A172 (cell line): ENCODE measurements around the gene MGAT3. TPM values are rescaled to one million over a fixed set of nuclear protein-coding genes. Genes with fewer than 3 reads are reported as not detected.
"Not testable (repeated sequence)": the region's sequence is repeated elsewhere in the genome, so short reads cannot be mapped to it uniquely, and the experiment has no call there.

Experiments
- DNase-seq: peaks from one replicate; pipeline ENCODE4 v3.0.0-alpha.2; 2015; ENCODE audit warnings: low spot score
- total RNA-seq: library from RNA; depleted of rRNA; stranded (reverse); fragments of >200 nt; shearing (Covaris generic); gene quantifications from 2 replicates; pipeline ENCODE4 v1.2.3, GENCODE V29; 2014; rRNA removed

Gene MGAT3, protein sequence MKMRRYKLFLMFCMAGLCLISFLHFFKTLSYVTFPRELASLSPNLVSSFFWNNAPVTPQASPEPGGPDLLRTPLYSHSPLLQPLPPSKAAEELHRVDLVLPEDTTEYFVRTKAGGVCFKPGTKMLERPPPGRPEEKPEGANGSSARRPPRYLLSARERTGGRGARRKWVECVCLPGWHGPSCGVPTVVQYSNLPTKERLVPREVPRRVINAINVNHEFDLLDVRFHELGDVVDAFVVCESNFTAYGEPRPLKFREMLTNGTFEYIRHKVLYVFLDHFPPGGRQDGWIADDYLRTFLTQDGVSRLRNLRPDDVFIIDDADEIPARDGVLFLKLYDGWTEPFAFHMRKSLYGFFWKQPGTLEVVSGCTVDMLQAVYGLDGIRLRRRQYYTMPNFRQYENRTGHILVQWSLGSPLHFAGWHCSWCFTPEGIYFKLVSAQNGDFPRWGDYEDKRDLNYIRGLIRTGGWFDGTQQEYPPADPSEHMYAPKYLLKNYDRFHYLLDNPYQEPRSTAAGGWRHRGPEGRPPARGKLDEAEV
- 1.3 and 3.1 TPM in 2 replicates for total RNA-seq

DNA sequence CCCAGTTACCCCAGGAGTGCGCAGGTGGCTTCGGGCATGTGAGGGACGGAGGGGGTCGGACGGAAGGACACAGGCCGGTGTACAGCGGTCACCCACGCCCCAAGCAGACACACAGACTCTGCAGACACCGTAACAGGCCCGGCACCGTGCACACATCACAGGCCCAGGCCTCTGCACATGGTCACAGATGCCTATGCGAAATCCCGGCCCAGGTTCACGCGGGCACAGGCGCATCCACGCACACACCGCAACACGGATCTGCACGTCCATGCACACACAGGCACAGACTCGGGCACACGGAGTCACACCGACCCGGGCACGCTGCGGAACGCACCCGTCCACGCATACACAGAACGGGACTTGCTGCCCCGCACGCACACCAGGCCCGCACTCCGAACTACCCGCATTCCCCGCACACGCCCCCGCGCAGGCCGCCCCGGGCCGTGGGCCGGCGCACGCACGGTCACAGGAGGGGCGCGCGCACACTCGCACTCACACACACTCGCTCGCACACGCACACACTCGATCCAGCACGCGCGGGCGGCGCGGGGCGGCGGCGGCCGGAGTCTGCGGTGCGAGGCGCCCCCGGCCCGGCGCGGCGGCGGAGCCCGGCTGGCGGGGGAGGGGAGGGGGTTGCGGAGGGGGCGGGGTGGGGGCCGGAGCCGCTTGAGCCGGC, at the start of gene MGAT3:
TSS of gene MGAT3 (plus strand) at position 491 of the 676 bp plus-strand sequence. CDS start 30,336 bp downstream, outside the sequence.
- DNase-seq = no peak

DNA sequence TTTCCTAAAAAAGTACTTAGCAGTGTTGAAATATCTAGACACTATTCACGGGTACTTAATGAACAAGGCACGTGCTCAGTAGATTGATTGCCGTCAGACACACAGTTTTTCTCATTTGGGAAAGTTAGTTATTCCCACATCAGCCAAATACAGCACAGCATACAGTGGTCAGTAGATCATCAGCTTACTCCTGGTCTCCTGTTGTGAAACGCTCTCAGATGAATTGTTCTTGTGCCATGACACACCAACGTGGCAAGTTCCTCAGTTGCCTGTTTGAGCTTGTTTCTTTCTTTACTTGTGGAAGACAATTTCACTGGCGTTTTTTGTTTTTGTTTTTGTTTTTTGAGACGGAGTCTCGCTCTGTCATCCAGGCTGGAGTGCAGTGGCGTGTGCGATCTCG, 48.6 kb upstream of the MGAT3 start:
- no peak for DNase-seq

DNA sequence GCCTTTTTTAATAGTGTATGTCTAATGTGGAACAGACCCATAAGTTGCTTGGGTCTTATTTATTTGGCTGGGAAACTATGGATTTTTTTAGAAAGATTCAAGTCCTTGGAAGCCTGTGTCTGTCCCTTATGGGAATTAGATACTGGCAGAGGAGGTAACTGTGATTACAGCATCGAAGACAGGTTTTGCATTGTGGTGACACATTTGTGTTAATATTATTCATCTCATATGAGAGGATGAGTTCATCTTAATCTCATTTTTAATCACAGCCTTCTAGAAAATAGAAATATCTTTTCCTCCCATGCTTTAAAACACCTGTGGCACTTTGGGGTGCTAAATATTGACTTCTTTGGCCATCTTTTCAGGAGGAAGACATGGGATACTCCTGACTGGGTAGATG, 48.0 kb upstream of the MGAT3 start:
- DNase-seq = no peak

DNA sequence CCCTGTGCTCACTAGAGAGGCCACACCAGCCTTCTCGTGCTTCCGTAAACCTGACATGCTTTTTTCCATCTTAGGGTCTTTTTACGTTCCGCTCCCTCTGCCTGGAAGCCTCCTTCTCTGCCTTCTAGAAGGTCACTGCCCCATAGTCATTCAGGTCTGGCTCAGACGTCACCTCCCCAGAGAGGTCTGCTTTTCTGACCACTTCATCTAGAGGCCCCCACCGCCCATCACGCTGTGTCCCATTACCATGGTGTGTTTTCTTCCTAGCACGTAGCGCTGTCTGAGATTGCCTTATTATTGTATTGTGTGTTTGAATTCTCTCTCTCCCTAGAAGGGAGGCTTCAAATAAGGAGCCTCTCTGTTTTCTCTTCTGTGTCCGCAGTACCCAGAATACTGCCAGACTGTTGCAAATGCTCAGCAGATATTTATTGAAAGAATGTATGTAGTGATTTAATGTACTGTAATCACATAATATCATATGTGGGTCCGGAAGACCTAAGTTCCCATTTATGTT, 47.2 kb upstream of the MGAT3 start:
- no peak for DNase-seq

DNA sequence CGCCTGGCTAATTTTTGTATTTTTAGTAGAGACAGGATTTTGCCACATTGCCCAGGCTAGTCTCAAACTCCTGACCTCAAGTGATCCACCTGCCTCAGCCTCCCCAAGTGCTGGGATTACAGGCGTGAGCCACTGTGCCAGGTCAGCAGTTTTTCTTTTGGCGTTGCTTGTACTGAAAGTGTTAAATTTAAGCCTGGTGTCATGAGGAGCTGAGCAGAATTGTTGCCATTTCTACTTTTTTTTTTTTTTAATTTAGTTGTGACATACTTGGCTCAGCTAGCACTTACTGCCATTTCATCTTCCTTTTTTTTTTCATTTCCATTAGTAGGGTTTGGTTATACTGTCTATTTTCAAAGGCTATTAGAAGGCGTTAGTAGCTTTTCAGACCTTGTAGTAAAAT, 46.5 kb upstream of the MGAT3 start:
- DNase-seq = no peak

DNA sequence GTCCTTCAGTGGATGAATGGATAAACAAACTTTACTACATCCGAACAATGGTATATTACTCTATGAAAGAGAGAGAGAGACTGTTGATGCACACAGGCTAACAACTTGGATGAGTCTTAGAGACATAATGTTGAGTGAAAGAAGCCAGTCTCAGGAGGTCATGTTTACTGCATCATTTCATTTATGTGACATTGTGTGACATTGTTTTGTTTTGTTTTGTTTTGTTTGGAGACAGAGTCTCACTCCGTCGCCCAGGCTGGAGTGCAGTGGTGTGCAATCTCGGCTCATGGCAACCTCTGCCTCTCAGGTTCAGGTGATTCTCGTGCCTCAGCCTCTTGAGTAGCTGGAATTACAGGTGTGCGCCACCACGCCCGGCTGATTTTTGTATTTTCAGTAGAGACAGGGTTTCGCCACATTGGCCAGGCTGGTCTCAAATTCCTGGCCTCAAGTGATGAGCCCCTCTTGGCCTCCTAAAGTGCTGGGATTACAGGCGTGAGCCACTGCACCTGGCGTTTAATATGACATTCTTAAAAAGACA, 44.9 kb upstream of the MGAT3 start:
- DNase-seq = not testable (repeated sequence)

DNA sequence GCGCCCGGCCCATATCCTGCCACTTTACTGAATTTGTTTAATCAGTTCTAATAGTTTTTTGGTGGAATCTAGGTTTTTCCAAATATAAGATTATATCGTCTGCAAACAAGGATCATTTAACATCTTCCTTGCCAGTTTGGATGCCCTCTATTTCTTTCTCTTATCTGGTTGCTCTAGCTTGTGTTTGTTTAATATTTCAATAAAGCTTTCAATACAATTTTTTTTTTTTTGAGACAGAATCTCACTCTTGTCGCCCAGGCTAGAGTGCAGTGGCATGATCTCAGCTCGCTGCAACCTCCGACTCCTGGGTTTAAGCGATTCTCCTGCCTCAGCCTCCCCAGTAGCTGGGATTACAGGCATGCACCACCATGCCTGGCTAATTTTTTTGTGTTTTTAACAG, 43.6 kb upstream of the MGAT3 start:
- DNase-seq = not testable (repeated sequence)

DNA sequence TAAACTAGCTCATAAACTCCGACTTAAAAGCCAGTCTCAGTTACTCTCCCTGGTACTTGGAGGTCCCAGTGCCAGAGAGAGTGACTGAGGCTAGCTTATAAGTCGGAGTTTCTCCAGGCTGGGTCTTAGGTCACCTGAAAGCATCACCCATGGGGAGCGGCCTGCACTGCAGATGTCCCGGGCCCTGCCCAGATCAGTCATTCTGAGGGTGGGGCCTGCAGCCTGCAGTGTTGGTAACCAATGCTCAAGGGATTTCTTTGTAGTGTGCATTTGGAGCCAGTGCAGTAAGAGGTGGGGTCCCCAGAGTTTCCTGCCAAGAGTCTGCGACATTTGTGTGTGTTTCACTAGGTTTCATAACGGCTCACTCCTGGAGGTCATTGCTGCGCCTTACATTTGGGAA, 42.4 kb upstream of the MGAT3 start:
- DNase-seq = no peak

DNA sequence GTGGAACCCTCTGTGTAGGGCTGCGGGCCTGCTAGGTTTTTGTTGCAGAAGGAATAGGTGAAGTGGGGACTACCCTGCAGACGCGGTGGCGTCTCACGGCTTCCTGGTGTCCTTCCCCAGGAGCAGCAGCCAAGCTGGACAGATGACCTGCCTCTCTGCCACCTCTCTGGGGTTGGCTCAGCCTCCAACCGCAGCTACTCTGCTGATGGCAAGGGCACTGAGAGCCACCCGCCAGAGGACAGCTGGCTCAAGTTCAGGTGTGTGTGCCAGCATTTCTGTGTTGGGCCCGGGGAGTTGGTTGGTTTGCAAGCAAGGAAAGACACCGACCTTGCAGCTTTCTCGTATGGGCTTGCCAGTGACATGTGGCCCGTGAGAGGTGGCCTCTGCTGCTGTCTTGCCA, 41.9 kb upstream of the MGAT3 start:
- DNase-seq = no peak

DNA sequence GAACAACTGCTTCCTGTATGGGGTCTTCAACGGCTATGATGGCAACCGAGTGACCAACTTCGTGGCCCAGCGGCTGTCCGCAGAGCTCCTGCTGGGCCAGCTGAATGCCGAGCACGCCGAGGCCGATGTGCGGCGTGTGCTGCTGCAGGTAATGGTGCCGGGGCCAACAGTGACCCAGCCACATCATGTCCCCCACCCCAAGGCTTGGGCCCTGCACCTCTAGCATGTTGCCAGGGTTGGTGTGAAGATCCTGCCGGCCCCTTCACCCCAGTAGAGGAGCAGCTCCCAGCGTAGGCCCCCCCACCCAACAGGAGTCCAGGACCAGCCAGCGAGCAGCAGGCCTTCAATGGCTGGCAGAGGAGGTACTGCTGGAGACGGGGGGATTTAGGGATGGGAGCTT, 41.3 kb upstream of the MGAT3 start:
- no peak for DNase-seq

DNA sequence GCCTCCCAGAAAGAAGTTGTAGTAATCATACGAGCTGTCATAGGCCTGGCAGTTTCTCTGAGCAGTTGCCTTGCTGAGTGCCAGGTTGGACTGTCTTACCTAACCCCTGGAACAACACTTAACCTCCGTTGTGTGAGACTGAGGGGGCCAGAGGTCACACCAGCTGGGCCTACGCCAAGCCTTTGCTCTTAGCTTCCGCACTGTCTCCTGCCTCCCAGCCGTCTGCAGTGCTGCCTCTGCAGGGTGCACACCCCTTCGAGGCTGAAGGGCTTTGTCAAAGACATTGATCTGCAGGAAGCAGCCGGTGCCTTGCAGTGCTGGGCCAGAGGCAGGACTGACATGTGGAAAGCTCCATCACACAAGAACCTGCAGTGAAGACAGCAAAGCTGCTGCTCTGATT, 40.5 kb upstream of the MGAT3 start:
- no peak for DNase-seq

DNA sequence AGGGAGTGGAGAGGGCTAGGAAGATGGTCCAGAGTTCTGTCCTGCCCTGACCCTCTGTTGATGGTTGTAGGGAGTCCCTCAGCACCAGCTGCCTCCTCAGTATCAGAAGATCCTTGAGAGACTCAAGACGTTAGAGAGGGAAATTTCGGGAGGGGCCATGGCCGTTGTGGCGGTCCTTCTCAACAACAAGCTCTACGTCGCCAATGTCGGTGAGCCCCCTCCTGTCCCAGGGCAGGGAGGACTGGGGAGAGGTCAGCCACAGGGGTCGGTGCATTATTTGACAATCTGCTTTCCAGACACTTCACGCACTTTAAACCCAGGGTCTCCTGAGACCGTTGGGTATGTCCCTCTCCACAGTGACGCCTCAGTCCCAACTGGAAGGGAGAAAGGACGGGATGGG, 39.2 kb upstream of the MGAT3 start:
- DNase-seq = no peak

DNA sequence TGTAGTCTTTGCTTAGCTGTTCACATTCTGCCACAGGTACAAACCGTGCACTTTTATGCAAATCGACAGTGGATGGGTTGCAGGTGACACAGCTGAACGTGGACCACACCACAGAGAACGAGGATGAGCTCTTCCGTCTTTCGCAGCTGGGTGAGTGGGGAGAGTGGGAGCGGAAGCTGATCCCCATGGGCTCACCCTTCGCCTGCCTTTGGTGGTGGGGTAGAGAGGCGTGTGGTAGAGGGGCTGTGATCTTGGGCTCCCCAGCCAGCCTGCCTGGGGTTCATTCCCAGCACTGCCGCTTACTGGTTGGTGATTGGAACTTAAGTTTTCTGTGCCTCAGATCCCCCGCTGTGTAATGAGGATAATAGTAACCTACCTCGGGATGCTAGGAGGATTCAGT, 38.1 kb upstream of the MGAT3 start:
- no peak for DNase-seq

DNA sequence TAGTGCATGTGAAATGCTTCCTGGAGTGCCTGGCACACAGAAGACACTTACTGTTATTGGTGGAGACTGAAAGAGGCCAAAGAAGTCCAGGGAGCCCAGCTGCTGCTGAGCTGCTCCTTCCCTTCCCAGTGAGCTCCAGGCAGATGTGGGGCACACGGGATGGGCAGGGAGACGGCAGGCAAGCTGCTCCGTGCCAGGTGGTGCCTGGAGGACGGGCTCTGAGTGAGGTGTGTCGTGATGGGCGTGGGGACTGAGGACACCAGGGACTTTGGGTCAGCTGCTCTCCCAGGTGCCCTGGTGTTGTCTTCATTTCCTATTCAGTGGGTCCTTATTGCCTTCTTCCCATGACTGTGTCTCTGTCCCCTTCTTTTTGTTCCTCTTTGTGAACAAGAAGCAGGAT, 37.7 kb upstream of the MGAT3 start:
- DNase-seq = no peak

DNA sequence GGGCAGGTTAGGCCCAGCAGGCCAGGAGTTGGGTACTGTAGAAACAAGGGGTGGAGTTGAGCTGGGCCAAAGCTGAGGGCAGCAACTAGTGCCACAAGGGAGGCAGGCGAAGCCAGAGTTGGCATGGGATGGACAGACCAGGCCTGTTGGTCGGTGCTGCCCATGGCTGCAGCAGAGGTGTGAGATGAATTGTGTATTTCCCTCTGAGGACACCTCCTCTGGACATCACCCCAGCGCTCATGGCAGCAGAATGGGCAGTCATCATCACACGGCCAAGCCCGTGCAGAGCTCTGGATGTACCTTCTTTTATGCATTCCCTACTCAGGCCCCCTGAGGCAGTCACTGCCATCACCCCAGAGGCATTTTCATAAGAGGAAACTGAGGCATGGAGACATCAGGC, 36.9 kb upstream of the MGAT3 start:
- no peak for DNase-seq

DNA sequence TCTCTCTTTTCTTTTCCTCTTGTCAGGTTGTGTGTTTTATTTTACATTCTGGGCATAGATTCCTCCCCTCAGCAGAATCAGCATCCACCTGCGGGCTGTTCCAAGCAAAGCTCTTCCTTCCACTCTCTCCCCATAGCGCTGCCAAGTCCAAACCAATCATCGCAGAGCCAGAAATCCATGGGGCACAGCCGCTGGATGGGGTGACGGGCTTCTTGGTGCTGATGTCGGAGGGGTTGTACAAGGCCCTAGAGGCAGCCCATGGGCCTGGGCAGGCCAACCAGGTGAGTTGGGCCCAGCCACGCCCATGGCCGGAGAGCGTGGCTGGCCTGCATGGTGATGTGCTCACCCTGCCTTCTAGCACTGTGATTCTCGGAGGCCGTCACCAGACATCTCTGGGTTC, 35.1 kb upstream of the MGAT3 start:
- DNase-seq = no peak

DNA sequence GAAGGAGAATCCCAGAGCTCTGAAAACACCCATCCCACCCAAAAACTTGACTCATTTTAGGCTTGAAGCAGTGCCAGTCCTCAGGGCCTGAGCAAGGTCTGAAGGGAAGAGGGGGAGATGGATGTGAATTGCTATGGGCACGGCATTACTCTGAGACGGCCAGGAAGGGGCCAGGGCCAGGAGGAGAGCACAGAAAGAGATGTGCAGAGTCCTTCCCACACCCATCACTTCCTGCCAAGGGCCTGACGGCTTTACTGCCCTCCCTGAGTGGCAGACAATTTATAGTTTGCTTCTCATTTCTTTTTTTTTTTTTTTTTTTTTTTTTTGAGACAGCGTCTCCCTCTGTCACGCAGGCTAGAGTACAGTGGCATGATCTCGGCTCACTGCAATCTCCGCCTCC, 34.7 kb upstream of the MGAT3 start:
- DNase-seq = no peak

DNA sequence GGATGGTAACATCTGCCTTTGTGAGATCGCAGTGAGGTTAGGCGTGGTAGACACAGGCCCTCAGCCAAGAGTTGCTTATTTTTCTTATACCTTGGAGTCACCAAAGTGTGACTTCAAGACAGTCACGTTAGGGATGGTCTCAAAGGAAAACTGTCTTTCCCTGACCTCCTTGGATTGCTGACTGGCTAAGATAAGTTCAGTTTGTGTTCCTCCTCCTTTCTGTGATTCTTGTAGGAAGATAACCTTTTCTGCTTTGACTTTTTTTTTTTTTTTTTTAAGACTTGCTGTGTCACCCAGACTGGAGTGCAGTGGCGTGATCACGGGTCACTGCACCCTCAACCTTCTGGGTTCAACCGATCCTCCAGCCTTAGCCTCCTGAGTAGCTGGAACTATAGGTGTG, 34.1 kb upstream of the MGAT3 start:
- DNase-seq = no peak

DNA sequence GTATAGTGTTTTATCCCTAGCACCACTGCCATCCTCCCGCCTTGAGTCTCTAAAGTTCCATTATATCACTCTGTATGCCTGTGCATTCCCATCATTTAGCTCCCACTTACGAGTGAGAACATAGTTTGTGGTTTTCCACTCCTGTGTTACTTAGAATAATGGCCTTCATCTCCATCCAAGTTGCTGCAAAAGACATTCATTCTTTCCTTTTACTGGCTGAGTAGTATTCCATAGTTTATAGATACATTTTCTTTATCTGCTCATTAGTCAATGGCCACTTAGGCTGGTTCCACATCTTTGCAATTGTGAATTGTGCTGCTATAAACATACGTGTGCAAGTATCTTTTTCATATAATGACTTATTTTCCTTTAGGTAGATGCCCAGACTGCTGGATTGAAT, 32.8 kb upstream of the MGAT3 start:
- no peak for DNase-seq

DNA sequence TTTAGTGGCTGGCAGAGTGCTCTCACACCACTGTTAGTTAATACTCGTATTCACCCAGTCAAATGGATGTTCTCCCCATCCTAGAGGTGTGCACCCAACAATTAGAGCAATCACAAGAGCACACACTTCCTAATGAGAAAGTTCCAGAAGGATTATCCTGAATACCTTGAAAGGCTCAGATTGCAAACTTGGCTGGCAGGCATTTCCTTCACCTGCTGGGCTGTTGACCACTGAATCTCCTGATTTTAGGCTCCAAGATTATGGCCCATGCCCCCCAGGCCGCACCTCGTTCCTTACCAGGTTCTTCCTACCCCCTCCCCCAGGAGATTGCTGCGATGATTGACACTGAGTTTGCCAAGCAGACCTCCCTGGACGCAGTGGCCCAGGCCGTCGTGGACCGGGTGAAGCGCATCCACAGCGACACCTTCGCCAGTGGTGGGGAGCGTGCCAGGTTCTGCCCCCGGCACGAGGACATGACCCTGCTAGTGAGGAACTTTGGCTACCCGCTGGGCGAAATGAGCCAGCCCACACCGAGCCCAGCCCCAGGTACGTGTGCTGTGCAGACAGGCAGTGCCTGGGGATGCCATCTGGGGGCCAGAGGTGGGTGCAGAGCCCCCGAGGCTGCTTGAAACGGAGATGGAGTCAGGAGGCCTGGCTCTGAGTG, 30.3 kb upstream of the MGAT3 start:
- no peak for DNase-seq

DNA sequence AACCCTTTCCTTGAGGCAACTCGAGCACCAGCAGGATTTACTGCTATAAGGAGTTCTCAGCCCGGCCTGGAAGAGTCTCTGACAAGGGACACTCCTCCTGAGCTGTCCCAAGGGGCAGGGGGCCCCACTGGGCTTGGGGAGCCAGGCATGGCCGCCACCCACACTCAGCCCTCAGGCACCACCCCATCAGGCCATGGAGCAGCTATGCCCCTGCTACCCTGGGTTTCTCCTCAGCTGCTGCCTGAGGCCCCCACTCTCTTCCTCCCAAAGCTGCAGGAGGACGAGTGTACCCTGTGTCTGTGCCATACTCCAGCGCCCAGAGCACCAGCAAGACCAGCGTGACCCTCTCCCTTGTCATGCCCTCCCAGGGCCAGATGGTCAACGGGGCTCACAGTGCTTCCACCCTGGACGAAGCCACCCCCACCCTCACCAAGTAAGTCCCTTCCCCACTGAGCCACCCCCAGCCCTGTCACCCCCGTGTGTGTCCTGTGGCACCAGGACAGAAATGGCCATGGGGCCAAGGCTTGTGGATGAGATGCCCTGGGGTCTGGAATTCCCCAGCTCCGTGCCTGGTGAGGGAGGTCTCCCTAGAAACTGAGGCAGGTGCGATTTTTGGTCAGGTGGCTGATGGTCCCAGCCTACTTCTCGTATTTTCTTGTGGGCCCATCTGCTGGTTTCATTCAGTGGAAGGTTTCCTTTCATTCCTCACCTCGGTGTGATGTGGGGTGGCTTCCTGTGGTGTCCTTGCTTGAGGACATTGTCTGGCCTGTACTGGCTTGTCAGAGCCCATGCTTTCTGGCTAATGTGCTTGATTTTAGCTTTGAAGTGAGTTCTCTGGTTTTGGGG, 28.8 kb upstream of the MGAT3 start:
- no peak for DNase-seq
